Osteocyte (in vitro differentiated cells): ENCODE data around the gene NKAIN2. TPM values are rescaled to one million over a fixed set of nuclear protein-coding genes. Genes with fewer than 3 reads are reported as not detected.

Source experiments
- DNase-seq: peaks from one replicate; pipeline ENCODE4 v3.0.0; 2021; ENCODE audit warnings: mixed read lengths; ENCODE audit not compliant: unreplicated experiment; ENCODE audit errors: extremely low spot score
- H3K27ac Mint-ChIP-seq: one replicate; pipeline ENCODE4 v1.8.0; 2021; ENCODE audit warnings: mild to moderate bottlenecking, mixed read lengths; ENCODE audit not compliant: unreplicated experiment
- H3K27me3 Mint-ChIP-seq: one replicate; pipeline ENCODE4 v1.8.0; 2021; ENCODE audit warnings: mixed read lengths; ENCODE audit not compliant: unreplicated experiment
- H3K36me3 Mint-ChIP-seq: one replicate; pipeline ENCODE4 v1.8.0; 2021; ENCODE audit warnings: mixed read lengths; ENCODE audit not compliant: unreplicated experiment
- H3K4me1 Mint-ChIP-seq: one replicate; pipeline ENCODE4 v1.8.0; 2021; ENCODE audit warnings: mixed read lengths; ENCODE audit not compliant: unreplicated experiment
- H3K4me3 Mint-ChIP-seq: one replicate; pipeline ENCODE4 v1.8.0; 2021; ENCODE audit warnings: mild to moderate bottlenecking, moderate library complexity, mixed read lengths; ENCODE audit not compliant: unreplicated experiment
- H3K9me3 Mint-ChIP-seq: one replicate; pipeline ENCODE4 v1.8.0; 2021; ENCODE audit warnings: mixed read lengths; ENCODE audit not compliant: unreplicated experiment
- total RNA-seq: library from RNA; stranded (reverse); gene quantifications from 2 replicates; pipeline ENCODE4 v1.2.1, GENCODE V29; 2021
- TF ChIP-seq, protein P1 (sequence below): fragments of 200-600 bp; sonication (generic); IDR thresholded peaks from 2 replicates; pipeline ENCODE4 v1.5.0; 2021; ENCODE audit warnings: antibody characterized with exemption, mild to moderate bottlenecking, moderate library complexity

Gene NKAIN2
- total RNA-seq, 1 donor from 2014 or later, result 17.8 TPM

DNA sequence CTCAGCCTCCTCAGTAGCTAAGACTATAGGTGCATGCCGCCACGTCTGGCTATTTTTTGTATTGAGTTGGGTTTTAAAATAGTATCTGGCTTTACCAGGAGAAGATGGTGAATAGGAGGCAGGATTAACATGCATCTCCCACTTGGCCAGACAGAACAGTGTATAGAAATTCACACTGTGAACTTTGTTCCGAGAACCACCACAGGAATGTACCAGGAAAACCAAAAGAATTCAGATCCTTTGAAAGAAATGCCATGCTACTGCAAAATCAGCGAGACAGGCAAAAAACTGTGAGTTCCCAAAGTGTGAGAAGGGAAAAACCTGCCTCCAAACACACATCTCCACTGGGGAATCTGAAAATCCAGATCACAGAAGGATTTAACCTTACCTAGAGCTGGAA, 327.6 kb downstream of the NKAIN2 start:
- H3K9me3 Mint-ChIP-seq, result peaks cover 12% of the 10 kb centered on the region
- peak overlapping the region; percentile 83 for H3K27ac Mint-ChIP-seq
- no peak overlapping the region for H3K4me3 Mint-ChIP-seq
- peaks cover 3% of the 10 kb centered on the region for H3K36me3 Mint-ChIP-seq
- TF ChIP-seq, protein P1, sequence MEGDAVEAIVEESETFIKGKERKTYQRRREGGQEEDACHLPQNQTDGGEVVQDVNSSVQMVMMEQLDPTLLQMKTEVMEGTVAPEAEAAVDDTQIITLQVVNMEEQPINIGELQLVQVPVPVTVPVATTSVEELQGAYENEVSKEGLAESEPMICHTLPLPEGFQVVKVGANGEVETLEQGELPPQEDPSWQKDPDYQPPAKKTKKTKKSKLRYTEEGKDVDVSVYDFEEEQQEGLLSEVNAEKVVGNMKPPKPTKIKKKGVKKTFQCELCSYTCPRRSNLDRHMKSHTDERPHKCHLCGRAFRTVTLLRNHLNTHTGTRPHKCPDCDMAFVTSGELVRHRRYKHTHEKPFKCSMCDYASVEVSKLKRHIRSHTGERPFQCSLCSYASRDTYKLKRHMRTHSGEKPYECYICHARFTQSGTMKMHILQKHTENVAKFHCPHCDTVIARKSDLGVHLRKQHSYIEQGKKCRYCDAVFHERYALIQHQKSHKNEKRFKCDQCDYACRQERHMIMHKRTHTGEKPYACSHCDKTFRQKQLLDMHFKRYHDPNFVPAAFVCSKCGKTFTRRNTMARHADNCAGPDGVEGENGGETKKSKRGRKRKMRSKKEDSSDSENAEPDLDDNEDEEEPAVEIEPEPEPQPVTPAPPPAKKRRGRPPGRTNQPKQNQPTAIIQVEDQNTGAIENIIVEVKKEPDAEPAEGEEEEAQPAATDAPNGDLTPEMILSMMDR, result no peak
- no peak for DNase-seq
- peaks cover 27% of the 10 kb centered on the region for H3K4me1 Mint-ChIP-seq
- H3K27me3 Mint-ChIP-seq, result no peaks in the 10 kb centered on the region

DNA sequence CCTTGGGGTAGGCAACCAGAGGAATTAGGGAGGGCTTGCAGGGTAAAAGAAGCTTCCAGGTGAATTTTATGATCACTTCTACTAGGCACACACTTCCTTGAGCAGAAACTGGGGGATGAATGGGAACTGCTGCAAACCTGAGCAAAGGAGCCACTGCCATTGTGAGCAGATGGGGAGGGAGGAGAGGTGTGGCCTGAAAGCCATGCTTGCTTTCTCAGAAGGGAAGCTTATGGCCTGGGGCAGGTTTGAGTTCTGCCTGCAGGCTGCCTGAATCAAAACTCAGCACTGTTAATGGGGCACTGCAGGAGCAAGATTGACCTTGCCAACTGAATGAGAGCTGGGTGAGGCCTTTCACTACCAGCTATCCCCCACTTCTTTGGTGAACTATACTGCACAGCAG, 328.1 kb downstream of the NKAIN2 start:
- Mint-ChIP-seq H3K27me3 (no peaks in the 10 kb centered on the region), H3K9me3 (peaks cover 12% of the 10 kb centered on the region), H3K36me3 (peaks cover 3% of the 10 kb centered on the region), H3K4me1 (peaks cover 27% of the 10 kb centered on the region), H3K27ac (peak overlapping the region; percentile 83), H3K4me3 (no peak overlapping the region)
- no peak for DNase-seq
- TF ChIP-seq, protein P1, result no peak

DNA sequence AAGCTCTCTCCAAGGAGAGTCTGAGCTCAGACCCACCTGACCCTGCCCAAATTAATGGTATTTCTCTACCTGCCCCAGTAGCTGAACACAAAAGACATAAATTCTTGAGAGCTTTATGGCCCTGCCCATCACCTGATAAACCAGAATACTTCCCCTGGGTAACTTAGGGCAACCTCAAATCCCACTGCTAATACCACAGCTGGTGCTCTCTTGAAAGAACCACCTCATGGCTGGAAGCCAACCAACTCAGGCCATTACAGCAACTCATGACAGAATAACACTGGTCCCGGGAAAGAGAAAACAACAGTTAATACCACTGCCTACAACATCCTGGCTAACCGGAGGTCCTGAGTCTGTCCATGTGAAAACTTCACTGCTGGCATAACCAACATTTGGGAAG, 328.6 kb downstream of the NKAIN2 start:
- peaks cover 3% of the 10 kb centered on the region for H3K36me3 Mint-ChIP-seq
- H3K4me3 Mint-ChIP-seq, result no peak overlapping the region
- H3K27ac Mint-ChIP-seq, result peak overlapping the region; percentile 83
- peaks cover 13% of the 10 kb centered on the region for H3K9me3 Mint-ChIP-seq
- no peaks in the 10 kb centered on the region for H3K27me3 Mint-ChIP-seq
- TF ChIP-seq, protein P1, result no peak
- H3K4me1 Mint-ChIP-seq, result peaks cover 27% of the 10 kb centered on the region
- DNase-seq, result no peak

DNA sequence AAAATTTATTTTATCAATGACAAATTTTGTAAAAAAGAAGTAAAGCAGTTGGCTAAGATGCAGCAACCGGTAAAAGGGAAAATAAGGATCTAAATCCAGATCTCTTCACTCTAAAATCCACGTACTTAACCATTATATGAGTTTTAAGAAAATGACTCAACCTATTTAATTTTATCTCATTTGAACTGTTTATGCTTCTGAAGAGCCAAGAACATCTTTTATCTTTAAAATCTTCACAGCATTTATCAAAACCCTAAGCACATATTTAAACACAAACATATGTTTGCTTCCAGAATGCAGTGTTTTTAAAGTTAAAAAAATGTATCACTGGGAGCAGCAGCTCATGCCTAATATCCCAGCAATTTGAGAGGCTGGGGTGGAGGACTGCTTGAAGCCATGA, 339.2 kb downstream of the NKAIN2 start:
- peaks cover 33% of the 10 kb centered on the region for H3K4me1 Mint-ChIP-seq
- H3K27me3 Mint-ChIP-seq, result no peaks in the 10 kb centered on the region
- H3K9me3 Mint-ChIP-seq, result peaks cover 1% of the 10 kb centered on the region
- no peaks in the 10 kb centered on the region for H3K36me3 Mint-ChIP-seq
- no peak overlapping the region for H3K27ac Mint-ChIP-seq
- TF ChIP-seq, protein P1, result no peak
- no peak overlapping the region for H3K4me3 Mint-ChIP-seq
- DNase-seq, result no peak

DNA sequence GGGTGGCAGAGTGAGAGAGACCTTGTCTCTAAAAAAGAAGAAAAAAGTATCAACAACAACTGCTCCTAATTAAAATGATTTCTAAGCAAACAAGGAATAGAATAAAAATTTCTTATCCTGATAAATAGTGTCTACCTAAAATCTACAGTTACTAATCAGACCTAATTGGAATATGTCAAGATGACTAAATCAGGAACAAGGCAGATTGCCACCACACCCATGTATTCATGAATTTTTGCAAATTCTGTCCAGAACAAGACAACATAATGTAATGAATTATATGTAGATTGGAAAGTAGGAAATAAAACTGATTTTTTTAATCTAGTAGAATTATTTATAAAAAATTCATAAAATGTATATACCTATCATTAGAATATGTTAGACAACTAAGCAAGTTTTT, 339.8 kb downstream of the NKAIN2 start:
- Mint-ChIP-seq H3K4me1 (peaks cover 33% of the 10 kb centered on the region), H3K36me3 (no peaks in the 10 kb centered on the region), H3K27me3 (no peaks in the 10 kb centered on the region), H3K27ac (no peak overlapping the region), H3K4me3 (no peak overlapping the region), H3K9me3 (no peaks in the 10 kb centered on the region)
- TF ChIP-seq, protein P1, result no peak
- DNase-seq, result no peak
